SU-DHL-6 (cell line): ENCODE measurements around the gene IFNG.

Source experiments
- H2AFZ ChIP-seq: fragments of 200-600 bp; sonication (generic); 2 replicates; pipeline ENCODE4 v1.6.1; 2014; ENCODE audit warnings: low read depth, mild to moderate bottlenecking, moderate library complexity, mixed read lengths, antibody characterized with exemption, low read length; ENCODE audit not compliant: severe bottlenecking
- H3F3A ChIP-seq: fragments of 200-600 bp; shearing (Covaris generic); 2 replicates; pipeline ENCODE4 v1.6.0; 2016; ENCODE audit warnings: antibody characterized with exemption, mild to moderate bottlenecking; ENCODE audit not compliant: insufficient read depth
- H3K27ac ChIP-seq: fragments of 200-600 bp; sonication (generic); 2 replicates; pipeline ENCODE4 v1.5.1; 2016; ENCODE audit warnings: low read depth, mild to moderate bottlenecking, low read length, moderate library complexity, mixed read lengths
- H3K27me3 ChIP-seq: fragments of 200-600 bp; sonication (generic), shearing (Covaris generic); 2 replicates; pipeline ENCODE4 v1.6.0; 2014; ENCODE audit warnings: mild to moderate bottlenecking, low read length
- H3K36me3 ChIP-seq: fragments of 200-600 bp; sonication (generic); 2 replicates; pipeline ENCODE4 v1.6.1; 2014; ENCODE audit warnings: mild to moderate bottlenecking, low read length, mixed read lengths
- H3K4me2 ChIP-seq: fragments of 300-600, 200-600 bp; shearing (Covaris generic), sonication (generic); 2 replicates; pipeline ENCODE4 v1.6.0; 2014; ENCODE audit warnings: low read length, low read depth, mild to moderate bottlenecking; ENCODE audit not compliant: poor library complexity, severe bottlenecking
- H3K4me3 ChIP-seq: fragments of 200-600 bp; sonication (generic); 2 replicates; pipeline ENCODE4 v1.5.1; 2014; ENCODE audit warnings: antibody characterized with exemption, low read length, mild to moderate bottlenecking, mixed read lengths; ENCODE audit not compliant: insufficient read depth, poor library complexity, severe bottlenecking
- H3K79me2 ChIP-seq: fragments of 200-600 bp; sonication (generic); 2 replicates; pipeline ENCODE4 v1.6.1; 2014; ENCODE audit warnings: mild to moderate bottlenecking, low read length, moderate library complexity; ENCODE audit not compliant: insufficient read depth
- H3K9ac ChIP-seq: fragments of 200-600 bp; sonication (generic); 2 replicates; pipeline ENCODE4 v1.7.0; 2014; ENCODE audit warnings: mild to moderate bottlenecking, low read length
- H3K9me2 ChIP-seq: fragments of 200-600 bp; sonication (generic); replicated peaks from 2 replicates; pipeline ENCODE4 v1.6.1; 2014; ENCODE audit warnings: low read length; ENCODE audit not compliant: insufficient read depth
- H3K9me3 ChIP-seq: fragments of 200-600 bp; sonication (generic); 2 replicates; pipeline ENCODE4 v1.6.1; 2014; ENCODE audit warnings: low read length, mixed read lengths; ENCODE audit not compliant: insufficient read depth
- H4K20me1 ChIP-seq: fragments of 200-600 bp; sonication (generic); 2 replicates; pipeline ENCODE4 v1.6.1; 2014; ENCODE audit warnings: low read depth, mild to moderate bottlenecking, antibody characterized with exemption, low read length, moderate library complexity, mixed read lengths
- CTCF ChIP-seq: fragments of 200-600 bp; sonication (generic); IDR thresholded peaks from one replicate; pipeline ENCODE4 v1.5.1; 2017; ENCODE audit warnings: antibody characterized with exemption, mild to moderate bottlenecking, low read length, moderate library complexity; ENCODE audit not compliant: insufficient read depth, poor library complexity, severe bottlenecking
- EZH2phosphoT487 ChIP-seq: fragments of 200-600 bp; sonication (generic), shearing (Covaris generic); conservative IDR thresholded peaks from 2 replicates; pipeline ENCODE4 v1.6.1; 2018; ENCODE audit warnings: mild to moderate bottlenecking, antibody characterized with exemption, low read length, moderate library complexity, mixed read lengths

The IFNG gene

DNA sequence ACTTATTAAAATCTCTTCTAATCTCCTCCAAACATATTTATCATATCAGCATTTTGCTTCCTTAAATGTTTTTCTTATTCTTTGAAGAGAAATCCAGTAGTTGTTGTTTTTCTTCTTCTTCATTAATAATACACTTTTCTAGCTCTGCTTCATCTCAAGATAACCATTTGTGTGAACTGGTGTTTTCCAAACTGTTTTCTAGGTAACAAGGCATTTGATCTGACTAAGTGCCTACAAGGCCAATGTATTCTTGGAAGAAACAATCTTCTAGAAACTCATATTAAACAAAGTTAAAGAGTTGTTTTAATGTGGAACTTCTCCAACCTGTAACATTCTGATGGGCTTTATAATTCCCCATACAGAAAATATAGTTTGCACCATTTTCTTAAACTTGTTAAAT, 30.8 kb upstream of the IFNG start:
- Histone ChIP-seq H4K20me1 (no peaks in the 10 kb centered on the region), H3F3A (no peaks in the 10 kb centered on the region), H3K9me3 (no peaks in the 10 kb centered on the region), H3K4me3 (no peak overlapping the region), H3K9me2 (no peaks in the 10 kb centered on the region), H3K4me2 (no peak overlapping the region), H3K79me2 (no peaks in the 10 kb centered on the region), H3K36me3 (no peaks in the 10 kb centered on the region), H3K27ac (no peak overlapping the region), H3K9ac (no peak overlapping the region), H2AFZ (no peak overlapping the region), H3K27me3 (no peaks in the 10 kb centered on the region)
- TF ChIP-seq CTCF (no peak), EZH2phosphoT487 (no peak)

GRCh38 chr12:68189821-68190242, 30.3 kb upstream of the IFNG start:
- Histone ChIP-seq H3K9me3 (no peaks in the 10 kb centered on the region), H3K79me2 (no peaks in the 10 kb centered on the region), H3K9me2 (no peaks in the 10 kb centered on the region), H3K9ac (no peak overlapping the region), H3K27me3 (no peaks in the 10 kb centered on the region), H3K4me2 (no peak overlapping the region), H2AFZ (no peak overlapping the region), H3F3A (no peaks in the 10 kb centered on the region), H3K27ac (no peak overlapping the region), H4K20me1 (no peaks in the 10 kb centered on the region), H3K4me3 (no peak overlapping the region), H3K36me3 (no peaks in the 10 kb centered on the region)
- TF ChIP-seq CTCF (no peak), EZH2phosphoT487 (no peak)

DNA sequence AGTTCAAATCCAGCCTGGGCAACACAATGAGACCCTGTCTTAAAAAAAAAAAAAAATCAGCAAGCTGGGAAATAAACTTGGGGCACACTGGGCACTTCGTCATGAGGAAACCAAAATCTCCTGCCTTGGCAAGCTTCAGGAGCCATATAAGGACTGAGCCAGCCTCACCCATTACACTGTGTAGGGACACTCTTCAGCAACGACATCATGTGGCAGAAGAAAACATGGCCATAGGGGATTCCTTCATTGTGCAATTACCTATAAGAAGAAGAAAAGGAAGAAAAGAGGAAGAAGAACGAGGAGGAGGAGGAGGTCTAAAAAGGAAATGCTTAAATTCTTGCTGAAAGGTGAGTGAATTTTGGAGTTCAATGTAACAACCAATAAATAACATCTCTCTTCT, 26.1 kb upstream of the IFNG start:
- TF ChIP-seq CTCF (no peak), EZH2phosphoT487 (no peak)
- H2AFZ ChIP-seq: no peak overlapping the region
- no peaks in the 10 kb centered on the region for H3K27me3 ChIP-seq
- H3K9me3 ChIP-seq: no peaks in the 10 kb centered on the region
- H4K20me1 ChIP-seq: no peaks in the 10 kb centered on the region
- no peak overlapping the region for H3K4me3 ChIP-seq
- H3K4me2 ChIP-seq: no peak overlapping the region
- no peaks in the 10 kb centered on the region for H3K36me3 ChIP-seq
- no peaks in the 10 kb centered on the region for H3F3A ChIP-seq
- H3K79me2 ChIP-seq: no peaks in the 10 kb centered on the region
- no peak overlapping the region for H3K9ac ChIP-seq
- no peak overlapping the region for H3K27ac ChIP-seq
- H3K9me2 ChIP-seq: no peaks in the 10 kb centered on the region
